Ovary (tissue), 9 donors: ENCODE measurements around the gene SETD7. TPM values are rescaled to one million over a fixed set of nuclear protein-coding genes. Genes with fewer than 3 reads are reported as not detected.

ENCODE experiments used
- DNase-seq, 5 donors: peaks; one replicate each; pipeline ENCODE4 v3.0.0-alpha.2; 2019 to 2020
- H3K27ac ChIP-seq, 2 donors: fragments of 200-600 bp; one replicate each; pipeline versions ENCODE4 v1.5.1 to v1.8.0; 2019 to 2022
- H3K27me3 ChIP-seq: fragments of 200-600 bp; one replicate; pipeline ENCODE4 v1.8.0; 2022
- H3K36me3 ChIP-seq: fragments of 200-600 bp; sonication (generic); one replicate; pipeline ENCODE4 v1.5.1; 2019
- H3K4me1 ChIP-seq: one replicate; pipeline ENCODE4 v1.8.1; 2013; ENCODE audit warnings: mild to moderate bottlenecking, moderate library complexity; ENCODE audit not compliant: insufficient read depth
- H3K4me3 ChIP-seq: fragments of 200-600 bp; sonication (generic); one replicate; pipeline ENCODE4 v1.5.1; 2017
- H3K9me3 ChIP-seq, 2 donors: fragments of 200-600 bp in 1 of 2; sonication (generic) in 1 of 2; one replicate each; pipeline versions ENCODE4 v1.5.1 to v1.8.1; 2013 to 2019; ENCODE audit warnings: mild to moderate bottlenecking in 1 of 2, moderate library complexity in 1 of 2
- EP300 ChIP-seq: sonication (generic); formaldehyde crosslinking; IDR thresholded peaks from one replicate; pipeline ENCODE4 v1.6.1; 2017; ENCODE audit warnings: antibody characterized with exemption
- POLR2A ChIP-seq: fragments of 450-650 bp; IDR thresholded peaks from one replicate; pipeline ENCODE4 v1.6.1; 2017; ENCODE audit warnings: antibody characterized with exemption, mild to moderate bottlenecking, moderate library complexity
- WGBS, 3 donors: extraction: QIAGEN DNeasy Blood & Tissue Kit in 1 of 3; methylation state at CpG; one replicate each; pipeline versions ENCODE4 v1.1.5 to v1.1.7; 2013 to 2017; 5-methylcytosine and 5-hydroxymethylcytosine counted together
- intact Hi-C, 4 donors: fragments of 100-400 bp; cut with DNase I; formaldehyde crosslinking; loops; one replicate each; pipeline versions ENCODE4 v1.11.0 to v1.15.1; 2022 to 2023
- polyA plus RNA-seq, 2 donors: library from polyadenylated mRNA; stranded (reverse); fragments of 200-250 nt in 1 of 2; fragments of 350-450 nt in 1 of 2; fragmentation: Illumina TruSeq in 1 of 2; extraction: RNeasy Lipid Tissue Mini Kit (QIAGEN cat#74804) in 1 of 2; gene quantifications; one replicate each; pipeline ENCODE4 v1.2.3, GENCODE V29; 2013 to 2014
- total RNA-seq, 7 donors: library from RNA; depleted of rRNA in 2 of 7; stranded (reverse); fragments of >200 nt in 2 of 7; fragmentation: NEBNext Ultra II Directional in 3 of 7; extraction: Animal tissue kit (Norgen Biotek cat#: 25700) in 3 of 7; gene quantifications; one replicate each; pipeline versions ENCODE4 v1.1.0 to v1.2.4, GENCODE V29; 2016 to 2023
- TF ChIP-seq, protein P1 (sequence below), 3 donors: fragments of 450-650 bp in 2 of 3; fragments of 200-600 bp in 1 of 3; IDR thresholded peaks; one replicate each; pipeline versions ENCODE4 v1.5.1 to v1.8.0; 2016 to 2022; ENCODE audit warnings: antibody characterized with exemption in 3 of 3, mild to moderate bottlenecking in 1 of 3
- donor health status: DM: no; HTN: no; CAD: no; lungs with moderate emphysema.
- donor health status: DM: no; HTN: no; CAD: no.
- donor health status: Bipolar disorder and iron deficiency.
- donor health status: DM: yes; HTN: yes; CAD: no.
- donor health status: DM: no; HTN: no; CAD: no.
- donor health status: DM: yes; HTN: yes; CAD: no.

SETD7 gene
- total and polyA plus RNA-seq, 9 donors, result 14.3 to 52.4 (median 32.8) TPM

DNA sequence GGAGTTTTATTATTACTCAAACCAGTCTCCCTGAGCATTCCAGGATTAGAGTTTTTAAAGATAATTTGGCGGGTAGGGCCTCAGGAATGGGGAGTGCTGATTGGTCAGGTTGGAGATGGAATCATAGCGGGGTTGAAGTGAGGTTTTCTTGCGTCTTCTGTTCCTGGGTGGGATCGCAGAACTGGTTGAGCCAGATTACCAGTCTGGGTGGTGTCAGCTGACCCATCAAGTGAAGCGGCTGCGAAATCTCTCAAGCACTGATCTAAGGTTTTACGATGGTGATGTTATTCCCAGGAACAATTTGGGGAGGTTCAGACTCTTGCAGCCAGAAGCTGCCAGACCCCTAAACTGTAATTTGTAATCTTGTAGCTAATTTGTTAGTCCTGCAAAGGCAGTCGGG lies 25.1 kb upstream of the SETD7 start:
- intact Hi-C loops, result no loop called here
- 81 to 89% (median 88%) methylated on average over 8 of the region's 8 CpGs for WGBS, 3 donors
- TF ChIP-seq, protein P1, sequence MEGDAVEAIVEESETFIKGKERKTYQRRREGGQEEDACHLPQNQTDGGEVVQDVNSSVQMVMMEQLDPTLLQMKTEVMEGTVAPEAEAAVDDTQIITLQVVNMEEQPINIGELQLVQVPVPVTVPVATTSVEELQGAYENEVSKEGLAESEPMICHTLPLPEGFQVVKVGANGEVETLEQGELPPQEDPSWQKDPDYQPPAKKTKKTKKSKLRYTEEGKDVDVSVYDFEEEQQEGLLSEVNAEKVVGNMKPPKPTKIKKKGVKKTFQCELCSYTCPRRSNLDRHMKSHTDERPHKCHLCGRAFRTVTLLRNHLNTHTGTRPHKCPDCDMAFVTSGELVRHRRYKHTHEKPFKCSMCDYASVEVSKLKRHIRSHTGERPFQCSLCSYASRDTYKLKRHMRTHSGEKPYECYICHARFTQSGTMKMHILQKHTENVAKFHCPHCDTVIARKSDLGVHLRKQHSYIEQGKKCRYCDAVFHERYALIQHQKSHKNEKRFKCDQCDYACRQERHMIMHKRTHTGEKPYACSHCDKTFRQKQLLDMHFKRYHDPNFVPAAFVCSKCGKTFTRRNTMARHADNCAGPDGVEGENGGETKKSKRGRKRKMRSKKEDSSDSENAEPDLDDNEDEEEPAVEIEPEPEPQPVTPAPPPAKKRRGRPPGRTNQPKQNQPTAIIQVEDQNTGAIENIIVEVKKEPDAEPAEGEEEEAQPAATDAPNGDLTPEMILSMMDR (IDR thresholded peaks at IDR 0.05), result no peak
- TF ChIP-seq EP300 (no peak), POLR2A (no peak)
- DNase-seq, result no peak
- Histone ChIP-seq H3K9me3 (no peaks in the 10 kb centered on the region), H3K36me3 (no peaks in the 10 kb centered on the region), H3K27ac (no peak overlapping the region), H3K27me3 (no peaks in the 10 kb centered on the region), H3K4me3 (no peak overlapping the region), H3K4me1 (no peaks in the 10 kb centered on the region)

DNA sequence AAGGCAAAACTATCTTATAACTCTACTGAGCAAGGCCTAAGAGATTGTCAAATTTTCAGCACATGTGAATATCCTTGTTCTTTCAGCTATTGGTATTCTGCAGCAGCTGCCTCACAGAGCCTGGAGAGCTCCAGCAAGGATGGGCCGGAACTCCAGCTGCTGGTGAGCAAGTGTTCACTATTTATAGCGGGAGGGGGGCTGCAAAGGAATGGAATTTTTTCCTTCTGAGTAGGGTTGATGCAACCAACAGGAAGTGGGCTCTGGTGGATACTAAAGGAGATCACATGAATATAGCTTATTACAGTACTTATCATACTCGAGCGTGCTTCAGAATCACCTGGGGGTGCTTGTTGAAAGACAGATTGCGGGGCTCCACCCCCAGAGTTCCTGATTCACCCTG lies 20.2 kb upstream of the SETD7 start:
- TF ChIP-seq, protein P1 (IDR thresholded peaks at IDR 0.05), result no peak
- TF ChIP-seq POLR2A (no peak), EP300 (no peak)
- Histone ChIP-seq H3K36me3 (no peaks in the 10 kb centered on the region), H3K27ac (no peak overlapping the region), H3K9me3 (no peaks in the 10 kb centered on the region), H3K4me3 (no peak overlapping the region), H3K4me1 (no peaks in the 10 kb centered on the region), H3K27me3 (no peaks in the 10 kb centered on the region)
- WGBS, 3 donors, result 60 to 83% (median 63%) methylated on average over 5 of the region's 5 CpGs
- DNase-seq, result no peak
- intact Hi-C loops, result no loop called here

DNA sequence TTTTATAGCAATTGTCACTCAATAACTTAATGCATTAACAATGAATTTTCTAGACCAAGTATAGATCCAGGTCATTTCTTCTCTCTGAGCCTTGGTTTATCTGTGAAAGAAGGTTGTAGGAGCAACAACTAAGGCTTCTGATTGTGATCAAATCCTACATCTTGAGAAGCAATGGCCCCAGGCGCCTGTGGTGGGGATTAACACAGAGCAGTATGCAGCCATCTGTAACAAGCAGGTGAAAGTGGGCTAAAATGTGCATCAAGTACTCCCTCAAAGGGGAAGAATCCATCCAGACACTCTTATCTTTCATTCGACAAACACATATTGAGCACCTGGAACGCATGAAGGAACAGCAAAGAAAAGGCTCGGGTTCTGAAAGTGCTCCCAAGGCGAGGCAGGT lies 19.1 kb upstream of the SETD7 start:
- Histone ChIP-seq H3K27me3 (no peaks in the 10 kb centered on the region), H3K4me1 (no peaks in the 10 kb centered on the region), H3K27ac (no peak overlapping the region), H3K4me3 (no peak overlapping the region), H3K36me3 (no peaks in the 10 kb centered on the region), H3K9me3 (no peaks in the 10 kb centered on the region)
- intact Hi-C loops, result no loop called here
- no peak for DNase-seq
- TF ChIP-seq POLR2A, result no peak
- TF ChIP-seq, protein P1 (IDR thresholded peaks at IDR 0.05), result no peak
- TF ChIP-seq EP300, result no peak
- WGBS, 3 donors, result 85 to 93% (median 87%) methylated on average over 5 of the region's 5 CpGs

DNA sequence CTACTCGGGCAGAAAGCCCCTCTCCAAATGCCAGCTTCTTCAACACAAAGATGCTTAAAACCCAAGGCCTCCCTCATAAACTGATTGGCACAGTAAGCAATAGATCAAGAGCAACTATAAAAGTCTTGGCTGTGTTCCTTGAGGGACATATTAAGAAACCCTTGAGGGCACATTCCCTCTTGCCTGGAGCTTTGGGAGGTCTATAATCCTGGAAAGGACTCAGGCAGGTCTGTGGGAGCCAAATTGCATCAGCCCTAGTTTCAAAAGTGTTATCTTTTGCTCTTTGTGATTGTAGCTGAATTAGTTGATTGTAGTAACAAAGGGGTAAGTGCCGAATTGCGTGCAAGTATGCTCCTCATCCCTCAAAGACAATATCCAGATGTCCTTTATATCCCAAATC lies 18.6 kb upstream of the SETD7 start:
- intact Hi-C loops, result no loop called here
- Histone ChIP-seq H3K36me3 (no peaks in the 10 kb centered on the region), H3K4me3 (no peak overlapping the region), H3K27ac (no peak overlapping the region), H3K4me1 (no peaks in the 10 kb centered on the region), H3K27me3 (no peaks in the 10 kb centered on the region), H3K9me3 (no peaks in the 10 kb centered on the region)
- 73 to 83% (median 81%) methylated on average over 3 of the region's 3 CpGs for WGBS, 3 donors
- DNase-seq, result no peak
- TF ChIP-seq POLR2A (no peak), EP300 (no peak)
- TF ChIP-seq, protein P1 (IDR thresholded peaks at IDR 0.05), result no peak
